ENCODE data around the gene RHBDL3. TPM values are rescaled to one million over a fixed set of nuclear protein-coding genes. Genes with fewer than 3 reads are reported as not detected.

The RHBDL3 gene
- total RNA-seq, 6 experiments from 2014 or later = 0.04 to 0.09 TPM; not detected in 4

- no peak for ATAC-seq
- 92% methylated on average over 3 of the region's 6 CpGs for WGBS (ENCODE audit: insufficient coverage, low coverage, low lambda C conversion rate, missing lambda C conversion rate)
Observed at GRCh38 chr17:32277284-32277683, 11.7 kb downstream of the RHBDL3 start.

GRCh38 chr17:32278815-32279214 lies 13.2 kb downstream of the RHBDL3 start:
- intact Hi-C loops (cut with DNase I) = no loop called here
- DNase-seq (no peak), ATAC-seq (no peak)
- Histone ChIP-seq H3K4me3 (no peak overlapping the region), H3K27ac (no peak overlapping the region), H3K27me3 (no peaks in the 10 kb centered on the region), H3K4me1 (no peaks in the 10 kb centered on the region), H3K9me3 (no peaks in the 10 kb centered on the region), H3K36me3 (no peaks in the 10 kb centered on the region)
- TF ChIP-seq CTCF (IDR thresholded peaks at IDR 0.05) (no peak), POLR2A (IDR thresholded peaks at IDR 0.05) (no peak)
- 90% methylated on average over 2 of the region's 2 CpGs for WGBS (ENCODE audit: insufficient coverage, low coverage, low lambda C conversion rate, missing lambda C conversion rate)

More at GRCh38 chr17:32277284-32277683, 11.7 kb downstream of the RHBDL3 start:
- intact Hi-C loops (cut with DNase I) = no loop called here
- TF ChIP-seq CTCF (IDR thresholded peaks at IDR 0.05) (no peak), POLR2A (IDR thresholded peaks at IDR 0.05) (no peak)
- Histone ChIP-seq H3K27me3 (no peaks in the 10 kb centered on the region), H3K4me3 (no peak overlapping the region), H3K27ac (no peak overlapping the region), H3K9me3 (no peaks in the 10 kb centered on the region), H3K4me1 (no peaks in the 10 kb centered on the region), H3K36me3 (no peaks in the 10 kb centered on the region)
- DNase-seq = no peak

GRCh38 chr17:32279891-32280716 lies 14.5 kb downstream of the RHBDL3 start:
- Histone ChIP-seq H3K4me1 (no peaks in the 10 kb centered on the region), H3K4me3 (no peak overlapping the region), H3K9me3 (no peaks in the 10 kb centered on the region), H3K27me3 (no peaks in the 10 kb centered on the region), H3K27ac (no peak overlapping the region), H3K36me3 (no peaks in the 10 kb centered on the region)
- ATAC-seq (no peak), DNase-seq (no peak)
- intact Hi-C loops (cut with DNase I) = no loop called here
- TF ChIP-seq CTCF (IDR thresholded peaks at IDR 0.05) (no peak), POLR2A (IDR thresholded peaks at IDR 0.05) (no peak)
- 71% methylated on average over 3 of the region's 21 CpGs for WGBS (ENCODE audit: insufficient coverage, low coverage, low lambda C conversion rate, missing lambda C conversion rate)

GRCh38 chr17:32281011-32281451 lies 15.4 kb downstream of the RHBDL3 start:
- H3K9me3 ChIP-seq = no peaks in the 10 kb centered on the region
- DNase-seq (no peak), ATAC-seq (no peak)
- no peaks in the 10 kb centered on the region for H3K36me3 ChIP-seq
- H3K4me1 ChIP-seq = no peaks in the 10 kb centered on the region
- TF ChIP-seq POLR2A (IDR thresholded peaks at IDR 0.05) (no peak), CTCF (IDR thresholded peaks at IDR 0.05) (no peak)
- H3K27ac ChIP-seq = no peak overlapping the region
- intact Hi-C loops (cut with DNase I) = no loop called here
- no peak overlapping the region for H3K4me3 ChIP-seq
- 63% methylated on average over 4 of the region's 9 CpGs for WGBS (ENCODE audit: insufficient coverage, low coverage, low lambda C conversion rate, missing lambda C conversion rate)
- no peaks in the 10 kb centered on the region for H3K27me3 ChIP-seq

Data from right lobe of liver (tissue), 6 donors.